HG02623 (cell line): ENCODE measurements around the gene RAB40AL.
"Not testable (repeated sequence)": the region's sequence is repeated elsewhere in the genome, so short reads cannot be mapped to it uniquely, and the experiment has no call there.

Experiments used
- ATAC-seq: cut with Tn5 transposase; IDR thresholded peaks from one replicate; pipeline ENCODE4 v1.9.1; 2021; ENCODE audit warnings: moderate library complexity; ENCODE audit not compliant: unreplicated experiment

The RAB40AL gene

GRCh38 chrX:102936972-102937371, at the start of gene RAB40AL:
Gene RAB40AL, plus strand, starts transcription at chrX:102937272. Its CDS starts 47 bp downstream, at chrX:102937319.
- ATAC-seq: not testable (repeated sequence)

DNA sequence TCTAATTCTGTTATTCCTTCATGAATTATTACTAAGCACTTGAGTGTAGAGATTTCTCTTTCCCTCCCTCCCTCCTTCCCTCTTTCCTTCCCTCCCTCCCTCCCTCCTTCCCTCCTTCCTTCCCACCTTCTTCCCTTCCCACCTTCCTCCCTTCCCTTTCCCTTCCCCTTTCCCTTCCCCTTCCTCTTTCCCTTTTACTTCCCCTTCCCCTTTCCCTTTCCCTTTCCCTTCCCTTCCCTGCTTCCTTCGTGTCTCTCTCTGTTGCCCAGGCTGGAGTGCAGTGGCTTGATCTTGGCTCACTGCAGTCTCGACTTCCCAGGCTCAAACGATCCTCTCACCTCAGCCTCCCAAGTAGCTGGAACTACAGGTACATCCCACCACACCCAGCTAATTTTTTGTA, 49.4 kb upstream of the RAB40AL start:
- ATAC-seq: no peak

- no peak for ATAC-seq
These were observed 45.0 kb upstream of the RAB40AL start for GRCh38 chrX:102892103-102892502.

GRCh38 chrX:102899940-102900916, 36.8 kb upstream of the RAB40AL start:
- peak; percentile 88 for ATAC-seq

- no peak for ATAC-seq
These were observed 34.7 kb upstream of the RAB40AL start for GRCh38 chrX:102902355-102902754.

DNA sequence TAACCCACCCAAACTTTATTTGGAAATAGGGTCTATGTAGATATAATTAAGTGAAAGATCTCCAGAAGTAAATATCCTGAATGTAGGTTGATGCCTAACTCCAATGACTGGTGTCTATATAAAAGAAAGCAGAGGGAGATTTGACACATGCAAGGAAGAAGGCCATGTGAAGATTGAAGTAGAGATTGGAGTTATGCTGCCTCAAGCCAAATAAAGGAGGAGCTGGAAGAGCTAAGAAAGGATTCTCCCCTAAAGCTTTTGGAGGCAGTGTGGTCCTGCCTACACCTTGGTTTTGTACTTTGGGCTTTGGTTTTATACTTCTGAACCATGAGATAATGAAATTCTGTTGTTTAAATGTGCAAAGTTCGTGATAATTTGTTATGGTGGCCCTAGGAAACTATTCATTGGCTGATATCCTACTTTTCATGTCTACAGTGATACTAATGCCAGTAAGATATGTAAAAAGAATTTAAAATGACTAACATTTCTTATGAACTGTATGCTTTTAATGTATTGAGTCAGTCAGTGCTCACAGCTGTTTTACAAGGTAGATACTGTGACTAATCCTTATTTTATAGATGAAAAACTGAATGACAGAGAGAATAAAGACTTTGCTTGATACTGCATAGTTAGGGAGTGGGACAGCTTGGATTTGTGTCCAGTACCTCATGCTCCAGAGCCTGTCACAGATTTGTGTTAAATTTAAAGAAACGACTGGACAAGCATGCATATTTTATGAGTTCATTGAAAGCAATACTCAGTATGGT, 5.9 kb upstream of the RAB40AL start:
- ATAC-seq: no peak

DNA sequence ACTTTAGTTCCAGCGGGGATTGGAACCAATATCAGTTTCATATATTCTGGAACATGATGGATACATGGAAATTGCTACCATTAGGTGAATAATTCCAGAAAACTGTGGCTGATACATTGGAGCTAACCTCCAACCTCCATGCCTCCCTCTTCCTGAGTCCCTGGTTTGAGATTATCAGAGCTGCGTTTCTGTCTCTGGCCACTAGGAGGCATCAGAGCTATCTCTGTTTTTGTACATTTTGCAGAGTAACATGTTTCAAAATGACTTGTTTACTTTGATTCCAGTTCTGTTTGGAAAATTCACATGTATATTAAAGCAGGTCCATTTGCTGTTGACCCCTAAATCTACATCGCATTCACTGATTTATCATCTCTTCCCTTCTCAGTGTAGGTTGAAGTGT, 2.4 kb upstream of the RAB40AL start:
- no peak for ATAC-seq

- peak; percentile 87 for ATAC-seq
These were observed 14.1 kb downstream of the RAB40AL start for GRCh38 chrX:102950908-102951866.

DNA sequence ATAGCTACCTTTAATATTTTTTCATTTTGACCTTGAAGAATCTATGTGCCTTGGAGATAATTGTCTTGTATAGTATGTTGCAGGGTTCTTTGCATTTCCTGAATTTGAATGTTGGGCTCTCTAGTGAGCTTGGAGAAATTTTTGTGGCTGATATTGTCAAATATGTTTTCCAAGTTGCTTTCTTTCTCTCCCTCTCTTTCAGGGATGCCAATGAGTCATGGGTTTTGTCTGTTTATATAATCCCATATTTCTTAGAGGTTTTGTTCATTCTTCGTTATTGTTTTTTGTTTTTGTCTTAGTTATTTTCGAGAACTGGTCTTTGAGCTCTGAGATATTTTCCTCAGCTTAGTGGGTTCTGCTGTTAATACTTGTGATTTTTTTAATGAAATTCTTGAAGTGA, 20.7 kb downstream of the RAB40AL start:
- ATAC-seq: no peak

GRCh38 chrX:102958794-102959193, 21.7 kb downstream of the RAB40AL start:
- no peak for ATAC-seq

DNA sequence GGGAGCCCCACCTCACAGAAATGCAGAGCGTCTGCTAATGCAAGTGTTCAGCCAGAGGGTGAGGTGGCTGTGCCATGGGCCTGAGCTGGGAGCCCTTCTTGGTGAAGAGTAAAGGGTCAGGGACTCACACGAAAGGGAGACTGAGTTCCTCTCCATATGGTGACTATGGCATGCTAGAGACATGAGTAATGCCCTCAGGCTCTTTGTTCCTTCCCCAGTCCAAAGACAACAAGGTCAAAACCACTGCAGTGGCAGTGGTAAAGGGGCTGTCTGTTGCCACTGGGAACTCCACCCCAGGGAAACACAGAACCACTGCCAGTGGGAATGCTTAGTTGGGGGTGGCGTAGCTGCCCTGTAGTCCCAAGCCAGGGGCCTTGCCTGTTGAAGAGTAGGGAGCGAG, 22.4 kb downstream of the RAB40AL start:
- no peak for ATAC-seq

DNA sequence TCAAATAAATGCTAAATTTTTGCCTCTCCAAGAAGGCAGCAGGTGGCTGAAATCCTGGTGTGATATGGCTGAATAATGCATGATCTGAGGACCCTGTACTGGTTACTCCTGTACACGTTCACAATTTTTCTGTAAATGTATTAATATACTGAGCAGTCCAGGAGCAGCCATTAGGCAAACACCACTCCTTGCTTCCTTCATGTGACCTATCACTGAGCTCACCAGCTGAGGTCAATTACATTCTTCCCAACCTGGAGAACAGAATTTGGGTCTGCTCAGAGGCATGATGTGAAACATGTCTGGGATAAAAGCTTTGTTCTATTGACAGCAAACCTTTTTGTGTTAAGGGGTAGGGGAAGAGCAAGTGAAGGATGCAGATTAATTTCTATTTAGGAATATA, 26.9 kb downstream of the RAB40AL start:
- ATAC-seq: no peak

GRCh38 chrX:102964940-102965339, 27.9 kb downstream of the RAB40AL start:
- ATAC-seq: no peak

DNA sequence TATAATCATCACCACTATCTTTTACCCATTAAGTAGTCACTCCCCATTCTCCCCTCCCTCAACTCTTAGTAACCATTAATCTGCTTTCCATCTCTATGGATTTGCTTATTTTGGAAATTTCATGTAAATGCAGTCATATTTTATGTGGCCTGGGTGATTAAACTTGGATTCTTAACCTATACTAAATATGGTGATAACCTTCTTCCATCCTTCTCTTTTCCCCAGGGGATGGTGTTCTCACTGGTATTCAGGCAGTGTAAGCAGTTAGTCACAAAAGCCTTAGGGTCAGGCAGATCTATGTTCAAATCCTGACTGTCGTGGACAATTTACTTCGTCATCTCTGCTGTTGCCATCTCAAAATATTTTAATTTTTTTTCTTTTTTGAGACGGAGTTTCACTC, 29.6 kb downstream of the RAB40AL start:
- ATAC-seq: no peak

- ATAC-seq: no peak
These were observed 31.1 kb downstream of the RAB40AL start for GRCh38 chrX:102968216-102968615.

GRCh38 chrX:102971536-102971935, 34.5 kb downstream of the RAB40AL start:
- ATAC-seq: not testable (repeated sequence)

- ATAC-seq: no peak
These were observed 37.9 kb downstream of the RAB40AL start for GRCh38 chrX:102975016-102975415.

GRCh38 chrX:102976286-102976685, 39.2 kb downstream of the RAB40AL start:
- ATAC-seq: no peak

- ATAC-seq: no peak
These were observed 39.9 kb downstream of the RAB40AL start for GRCh38 chrX:102976793-102977495.

DNA sequence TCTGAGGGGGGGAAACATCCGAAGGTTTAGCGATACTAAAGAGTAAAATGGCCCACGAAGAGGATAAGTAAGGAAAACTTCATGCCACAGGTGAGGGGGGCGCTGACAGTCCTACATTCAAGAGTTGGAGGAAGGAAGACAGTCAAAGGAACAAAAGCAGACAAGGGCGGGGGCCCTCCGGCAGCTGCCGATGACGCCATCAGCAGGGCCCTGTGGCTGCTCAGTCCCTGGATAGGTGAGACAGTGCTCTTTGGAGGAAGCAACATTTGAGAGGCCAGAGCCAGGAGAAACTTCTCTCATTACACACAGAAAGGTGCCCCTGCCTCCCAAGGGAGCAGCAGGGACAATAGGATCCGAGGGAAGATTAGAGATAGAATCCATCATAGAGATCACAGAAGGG, 41.5 kb downstream of the RAB40AL start:
- ATAC-seq: no peak
